Neural cell (in vitro differentiated cells): ENCODE data around the gene FGGY. TPM values are rescaled to one million over a fixed set of nuclear protein-coding genes. Genes with fewer than 3 reads are reported as not detected.

Source experiments
- H2AFZ ChIP-seq: fragments of 200-600, 300-800 bp; sonication (generic), shearing (Covaris generic); 2 replicates; pipeline ENCODE4 v1.6.0; 2014; ENCODE audit warnings: low read depth, mild to moderate bottlenecking, antibody characterized with exemption, low read length, moderate library complexity
- H3F3A ChIP-seq: fragments of 200-600 bp; shearing (Covaris generic); 2 replicates; pipeline ENCODE4 v1.6.1; 2016; ENCODE audit warnings: mild to moderate bottlenecking, moderate library complexity, mixed read lengths, antibody characterized with exemption, low read length; ENCODE audit not compliant: insufficient read depth, poor library complexity, severe bottlenecking
- H3K27ac ChIP-seq: fragments of 200-600, 300-800 bp; sonication (generic), shearing (Covaris generic); 2 replicates; pipeline ENCODE4 v1.5.1; 2014; ENCODE audit warnings: mild to moderate bottlenecking, low read length, moderate library complexity
- H3K27me3 ChIP-seq: fragments of 300-800, 200-600 bp; sonication (generic), shearing (Covaris generic); 2 replicates; pipeline ENCODE4 v1.6.0; 2014; ENCODE audit warnings: mild to moderate bottlenecking, low read depth, low read length, moderate library complexity; ENCODE audit not compliant: insufficient read depth
- H3K36me3 ChIP-seq: fragments of 300-800, 200-600 bp; sonication (generic), shearing (Covaris generic); 2 replicates; pipeline ENCODE4 v1.5.1; 2014; ENCODE audit warnings: mild to moderate bottlenecking, antibody characterized with exemption, low read length, moderate library complexity; ENCODE audit not compliant: insufficient read depth
- H3K4me2 ChIP-seq: fragments of 300-800, 200-600 bp; sonication (generic), shearing (Covaris generic); 2 replicates; pipeline ENCODE4 v1.6.0; 2014; ENCODE audit warnings: mild to moderate bottlenecking, low read length
- H3K4me3 ChIP-seq: fragments of 300-800, 200-600 bp; sonication (generic), shearing (Covaris generic); 2 replicates; pipeline ENCODE4 v1.5.1; 2014; ENCODE audit warnings: mild to moderate bottlenecking, low read length, moderate library complexity
- H3K79me2 ChIP-seq: fragments of 200-600 bp; shearing (Covaris generic); replicated peaks from 2 replicates; pipeline ENCODE4 v1.6.0; 2014; ENCODE audit warnings: mild to moderate bottlenecking, low read length, moderate library complexity; ENCODE audit not compliant: insufficient read depth
- H3K9ac ChIP-seq: fragments of 300-800, 200-600 bp; sonication (generic), shearing (Covaris generic); 2 replicates; pipeline ENCODE4 v1.6.1; 2016; ENCODE audit warnings: mild to moderate bottlenecking, low read length, mixed read lengths
- H3K9me2 ChIP-seq: fragments of 200-600 bp; shearing (Covaris generic); 2 replicates; pipeline ENCODE4 v1.6.1; 2016; ENCODE audit warnings: mild to moderate bottlenecking, low read length, mixed read lengths; ENCODE audit not compliant: insufficient read depth
- H3K9me3 ChIP-seq: fragments of 200-600, 300-800 bp; sonication (generic), shearing (Covaris generic); 2 replicates; pipeline ENCODE4 v1.6.1; 2016; ENCODE audit warnings: mild to moderate bottlenecking, mixed run types, low read length, moderate library complexity, mixed read lengths
- H4K20me1 ChIP-seq: fragments of 200-600 bp; shearing (Covaris generic); 2 replicates; pipeline ENCODE4 v1.6.1; 2016; ENCODE audit warnings: mild to moderate bottlenecking, mixed run types; ENCODE audit not compliant: insufficient read depth
- CTCF ChIP-seq: fragments of 450-650 bp; IDR thresholded peaks from 2 replicates; pipeline ENCODE4 v1.5.1; 2014; ENCODE audit warnings: antibody characterized with exemption, mild to moderate bottlenecking, moderate library complexity; ENCODE audit not compliant: poor library complexity, severe bottlenecking
- EP300 ChIP-seq: fragments of 450-650 bp; conservative IDR thresholded peaks from 2 replicates; pipeline ENCODE4 v1.6.1; 2014; ENCODE audit warnings: antibody characterized with exemption, mild to moderate bottlenecking, moderate library complexity; ENCODE audit not compliant: poor library complexity, severe bottlenecking
- EZH2 ChIP-seq: fragments of 200-600, 300-800 bp; shearing (Covaris generic), sonication (generic); IDR thresholded peaks from 2 replicates; pipeline ENCODE4 v1.6.1; 2014; ENCODE audit warnings: antibody characterized with exemption, low read length, borderline replicate concordance, mild to moderate bottlenecking; ENCODE audit not compliant: insufficient read depth, poor library complexity, severe bottlenecking
- MXI1 ChIP-seq: fragments of 450-650 bp; conservative IDR thresholded peaks from 2 replicates; pipeline ENCODE4 v1.6.1; 2014; ENCODE audit warnings: antibody characterized with exemption, mild to moderate bottlenecking; ENCODE audit not compliant: poor library complexity, severe bottlenecking
- POLR2AphosphoS5 ChIP-seq: IDR thresholded peaks from 2 replicates; pipeline ENCODE4 v1.6.1; 2012
- RAD21 ChIP-seq: fragments of 450-650 bp; conservative IDR thresholded peaks from 2 replicates; pipeline ENCODE4 v1.6.1; 2014; ENCODE audit warnings: antibody characterized with exemption, mild to moderate bottlenecking, moderate library complexity
- REST ChIP-seq: IDR thresholded peaks from 2 replicates; pipeline ENCODE4 v1.6.1; 2012; ENCODE audit warnings: borderline replicate concordance
- SMC3 ChIP-seq: fragments of 450-650 bp; conservative IDR thresholded peaks from 2 replicates; pipeline ENCODE4 v1.6.1; 2014; ENCODE audit warnings: antibody characterized with exemption, mild to moderate bottlenecking, moderate library complexity; ENCODE audit not compliant: poor library complexity
- TAF1 ChIP-seq: IDR thresholded peaks from 2 replicates; pipeline ENCODE4 v1.6.1; 2012; ENCODE audit warnings: low read depth
- polyA plus RNA-seq: library from polyadenylated mRNA; depleted of rRNA; stranded (reverse); fragments of >200 nt; gene quantifications from 2 replicates; pipeline ENCODE4 v1.2.3, GENCODE V29; 2014

Gene FGGY
- polyA plus RNA-seq, 1 donor from 2014 or later, result 7.4 TPM

GRCh38 chr1:59356627-59357026 lies 59.7 kb downstream of the FGGY start:
- TF ChIP-seq POLR2AphosphoS5 (no peak), REST (no peak), EZH2 (no peak), RAD21 (no peak), EP300 (no peak), CTCF (no peak), MXI1 (no peak), TAF1 (no peak), SMC3 (no peak)
- no peak overlapping the region for H3K4me3 ChIP-seq
- H4K20me1 ChIP-seq, result no peaks in the 10 kb centered on the region
- no peaks in the 10 kb centered on the region for H3K79me2 ChIP-seq
- no peaks in the 10 kb centered on the region for H3K27me3 ChIP-seq
- H3K9me2 ChIP-seq, result no peaks in the 10 kb centered on the region
- no peaks in the 10 kb centered on the region for H3F3A ChIP-seq
- no peak overlapping the region for H2AFZ ChIP-seq
- H3K9me3 ChIP-seq, result no peaks in the 10 kb centered on the region
- no peaks in the 10 kb centered on the region for H3K36me3 ChIP-seq
- no peak overlapping the region for H3K4me2 ChIP-seq
- no peak overlapping the region for H3K9ac ChIP-seq
- H3K27ac ChIP-seq, result no peak overlapping the region

- Histone ChIP-seq H2AFZ (no peak overlapping the region), H3K9ac (no peak overlapping the region), H4K20me1 (no peaks in the 10 kb centered on the region), H3F3A (no peaks in the 10 kb centered on the region), H3K9me3 (no peaks in the 10 kb centered on the region), H3K9me2 (no peaks in the 10 kb centered on the region), H3K27me3 (no peaks in the 10 kb centered on the region), H3K4me2 (no peak overlapping the region), H3K4me3 (no peak overlapping the region), H3K79me2 (no peaks in the 10 kb centered on the region), H3K36me3 (no peaks in the 10 kb centered on the region), H3K27ac (no peak overlapping the region)
- TF ChIP-seq EZH2 (no peak), TAF1 (no peak), CTCF (no peak), SMC3 (no peak), REST (no peak), MXI1 (no peak), POLR2AphosphoS5 (no peak), EP300 (no peak), RAD21 (no peak)
Observed at GRCh38 chr1:59357645-59358320, 60.9 kb downstream of the FGGY start.
